Cardiac fibroblast (primary cell): Measurements from ENCODE around the gene COLQ.
A peak's percentile ranks its signal among the peaks of the same experiment; 100 is the strongest.
"Not testable (repeated sequence)": the region's sequence is repeated elsewhere in the genome, so short reads cannot be mapped to it uniquely, and the experiment has no call there.

ENCODE experiments used
- DNase-seq, 2 donors: peaks; one replicate each; pipeline versions ENCODE4 v3.0.0 to v3.0.0-alpha.2; 2010; ENCODE audit warnings: low read depth in 2 of 2
- H3K4me3 ChIP-seq, 2 donors: replicated peaks in 1 of 2; 1 replicate in 1 of 2; 2 replicates in 1 of 2; pipeline ENCODE4 v1.5.1; 2011; ENCODE audit warnings: low read depth in 2 of 2, low read length in 2 of 2, mild to moderate bottlenecking in 2 of 2, moderate library complexity in 1 of 2
- CTCF ChIP-seq: IDR thresholded peaks from one replicate; pipeline ENCODE4 v1.5.1; 2011; ENCODE audit warnings: low read depth, mild to moderate bottlenecking, low read length, inconsistent platforms

Gene COLQ

GRCh38 chr3:15535732-15536131 lies 14.2 kb upstream of the COLQ start:
- TF ChIP-seq CTCF: no peak
- H3K4me3 ChIP-seq: no peak overlapping the region
- DNase-seq: no peak

- DNase-seq, H3K4me3 ChIP-seq: not testable (repeated sequence)
Measured at GRCh38 chr3:15532614-15533013, 11.1 kb upstream of the COLQ start.

GRCh38 chr3:15531346-15531745 lies 9.8 kb upstream of the COLQ start:
- no peak for DNase-seq
- no peak overlapping the region for H3K4me3 ChIP-seq
- TF ChIP-seq CTCF: no peak

GRCh38 chr3:15528854-15529537 lies 7.5 kb upstream of the COLQ start:
- H3K4me3 ChIP-seq: no peak overlapping the region
- no peak for DNase-seq
- no peak for TF ChIP-seq CTCF

GRCh38 chr3:15527031-15527459 lies 5.5 kb upstream of the COLQ start:
- peak in 1 of 2 donors; percentile 53 for DNase-seq
- TF ChIP-seq CTCF: peak; percentile 29
- no peak overlapping the region for H3K4me3 ChIP-seq

GRCh38 chr3:15525790-15526189 lies 4.3 kb upstream of the COLQ start:
- no peak overlapping the region for H3K4me3 ChIP-seq
- no peak for TF ChIP-seq CTCF
- no peak for DNase-seq

GRCh38 chr3:15523660-15524417 lies 2.3 kb upstream of the COLQ start:
- DNase-seq: no peak
- no peak for TF ChIP-seq CTCF
- no peak overlapping the region for H3K4me3 ChIP-seq
